CD4-positive, alpha-beta memory T cell (primary cell): ENCODE measurements around the gene LRP1-AS. TPM values are rescaled to one million over a fixed set of nuclear protein-coding genes. Genes with fewer than 3 reads are reported as not detected.

Source experiments
- CTCF ChIA-PET: fragments of 350-600 bp; sonication (Branson Sonifier 250); formaldehyde crosslinking; loops from one replicate; lab custom pipeline; 2021; ENCODE audit warnings: inconsistent platforms; ENCODE audit not compliant: partially characterized antibody; lab: Charles Lee
- POLR2A ChIA-PET: fragments of 350-600 bp; sonication (Branson Sonifier 250); formaldehyde crosslinking; loops from one replicate; lab custom pipeline; 2021; ENCODE audit not compliant: partially characterized antibody; lab: Charles Lee
- DNase-seq, 5 donors: peaks; one replicate each; pipeline versions ENCODE4 v3.0.0 to v3.0.0-alpha.2; 2020 to 2022; ENCODE audit warnings: mixed read lengths in 1 of 5
- H3K27ac ChIP-seq: one replicate; pipeline ENCODE4 v1.7.0; 2013; ENCODE audit warnings: low read depth, low read length
- H3K27me3 ChIP-seq: 2 replicates; pipeline ENCODE4 v1.7.0; 2013; ENCODE audit warnings: mild to moderate bottlenecking, low read length, moderate library complexity; ENCODE audit not compliant: insufficient read depth
- H3K36me3 ChIP-seq: 2 replicates; pipeline ENCODE4 v1.7.0; 2013; ENCODE audit warnings: mild to moderate bottlenecking, low read length, moderate library complexity; ENCODE audit not compliant: insufficient read depth
- H3K4me1 ChIP-seq: 2 replicates; pipeline ENCODE4 v1.7.0; 2013; ENCODE audit warnings: mild to moderate bottlenecking, low read length, moderate library complexity; ENCODE audit not compliant: insufficient read depth
- H3K4me3 ChIP-seq, 2 donors: one replicate each; pipeline ENCODE4 v1.7.0; 2013; ENCODE audit warnings: low read length in 2 of 2, mild to moderate bottlenecking in 1 of 2
- H3K9me3 ChIP-seq, 2 donors: one replicate each; pipeline ENCODE4 v1.7.0; 2013; ENCODE audit warnings: low read length in 2 of 2, control low read depth in 1 of 2; ENCODE audit not compliant: control insufficient read depth in 1 of 2
- H3K27ac Mint-ChIP-seq, 7 donors: one replicate each; pipeline ENCODE4 v1.8.0; 2020 to 2021; ENCODE audit warnings: mixed read lengths in 7 of 7, mild to moderate bottlenecking in 6 of 7, inconsistent platforms in 3 of 7, moderate library complexity in 3 of 7
- H3K27me3 Mint-ChIP-seq, 2 donors: one replicate each; pipeline ENCODE4 v1.8.0; 2020 to 2021; ENCODE audit warnings: mixed read lengths in 2 of 2
- H3K36me3 Mint-ChIP-seq, 2 donors: one replicate each; pipeline ENCODE4 v1.8.0; 2020 to 2021; ENCODE audit warnings: mixed read lengths in 2 of 2, inconsistent platforms in 1 of 2, mild to moderate bottlenecking in 1 of 2
- H3K4me1 Mint-ChIP-seq, 4 donors: one replicate each; pipeline ENCODE4 v1.8.0; 2020 to 2021; ENCODE audit warnings: mixed read lengths in 4 of 4, mild to moderate bottlenecking in 1 of 4
- H3K4me3 Mint-ChIP-seq, 8 donors: one replicate each; pipeline ENCODE4 v1.8.0; 2020 to 2021; ENCODE audit warnings: mixed read lengths in 8 of 8, mild to moderate bottlenecking in 7 of 8, moderate library complexity in 6 of 8, inconsistent platforms in 3 of 8
- H3K9me3 Mint-ChIP-seq, 8 donors: one replicate each; pipeline ENCODE4 v1.8.0; 2020 to 2021; ENCODE audit warnings: mixed read lengths in 8 of 8, mild to moderate bottlenecking in 5 of 8, inconsistent platforms in 3 of 8, moderate library complexity in 1 of 8
- intact Hi-C: fragments of 100-400 bp; cut with micrococcal nuclease; formaldehyde crosslinking; loops from one replicate; pipeline ENCODE4 v1.15.1; 2023
- polyA plus RNA-seq, 2 donors: library from polyadenylated mRNA; unstranded; fragments of 300-500 nt; fragmentation: Illumina TruSeq; gene quantifications; one replicate each; pipeline ENCODE4 v1.2.3, GENCODE V29; 2021
- total RNA-seq, 2 experiments: library from RNA; stranded (reverse); gene quantifications; one replicate each; pipeline ENCODE4 v1.2.3, GENCODE V29; 2021

The LRP1-AS gene
- total and polyA plus RNA-seq, 4 experiments from 2014 or later, result not detected

GRCh38 chr12:57154076-57154475 is 6.7 kb upstream of the LRP1-AS start:
- no peaks in the 10 kb centered on the region for H3K9me3 Mint-ChIP-seq
- intact Hi-C loops, result no loop called here
- ChIA-PET CTCF (no interaction called here), POLR2A (no interaction called here)
- no peak overlapping the region for H3K27ac Mint-ChIP-seq
- peaks cover 4 to 10% (median 6%) of the 10 kb centered on the region in 4 donors for H3K4me1 Mint-ChIP-seq
- Histone ChIP-seq H3K4me1 (no peaks in the 10 kb centered on the region), H3K9me3 (no peaks in the 10 kb centered on the region), H3K4me3 (no peak overlapping the region), H3K27me3 (no peaks in the 10 kb centered on the region), H3K36me3 (no peaks in the 10 kb centered on the region), H3K27ac (no peak overlapping the region)
- H3K27me3 Mint-ChIP-seq, result no peaks in the 10 kb centered on the region
- no peak overlapping the region for H3K4me3 Mint-ChIP-seq
- no peak for DNase-seq
- peaks cover 0 to 3% of the 10 kb centered on the region in 2 donors for H3K36me3 Mint-ChIP-seq

- H3K4me1 Mint-ChIP-seq, result peaks cover 4 to 10% (median 6%) of the 10 kb centered on the region in 4 donors
- H3K27me3 ChIP-seq, result no peaks in the 10 kb centered on the region
- intact Hi-C loops, result no loop called here
- ChIA-PET POLR2A (no interaction called here), CTCF (no interaction called here)
- no peak overlapping the region for H3K4me3 ChIP-seq
- no peak overlapping the region for H3K27ac Mint-ChIP-seq
- no peaks in the 10 kb centered on the region for H3K36me3 ChIP-seq
- no peaks in the 10 kb centered on the region for H3K9me3 Mint-ChIP-seq
- H3K4me3 Mint-ChIP-seq, result no peak overlapping the region
- H3K9me3 ChIP-seq, result no peaks in the 10 kb centered on the region
- H3K27ac ChIP-seq, result no peak overlapping the region
- H3K36me3 Mint-ChIP-seq, result peaks cover 0 to 3% of the 10 kb centered on the region in 2 donors
- no peaks in the 10 kb centered on the region for H3K4me1 ChIP-seq
- H3K27me3 Mint-ChIP-seq, result no peaks in the 10 kb centered on the region
- DNase-seq, result no peak
Observed at GRCh38 chr12:57153415-57153997, 6.1 kb upstream of the LRP1-AS start.

DNA sequence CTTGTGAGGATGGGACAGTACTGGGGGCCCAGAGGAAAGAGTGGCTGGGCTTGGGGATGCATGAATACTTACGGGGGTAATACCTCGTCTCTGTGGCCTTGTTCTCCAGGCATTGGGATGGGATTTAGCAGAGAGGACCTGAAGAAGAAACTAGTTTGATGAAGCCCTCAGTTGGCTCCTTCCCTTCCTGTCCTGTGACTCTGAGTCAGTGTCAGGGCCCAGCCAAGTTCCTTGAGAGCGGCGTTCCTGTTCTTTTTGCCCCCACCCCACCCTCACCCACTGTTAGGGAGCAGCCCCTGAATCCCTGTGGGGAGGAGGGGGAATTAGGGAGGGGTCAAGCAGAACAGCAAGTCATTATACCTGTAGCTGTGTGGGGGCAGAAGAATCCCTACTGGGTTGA is 5.2 kb upstream of the LRP1-AS start:
- no peak for DNase-seq
- H3K27ac ChIP-seq, result no peak overlapping the region
- H3K4me3 ChIP-seq, result no peak overlapping the region
- H3K27me3 ChIP-seq, result no peaks in the 10 kb centered on the region
- peaks cover 0 to 3% of the 10 kb centered on the region in 2 donors for H3K36me3 Mint-ChIP-seq
- H3K27ac Mint-ChIP-seq, result no peak overlapping the region
- no peaks in the 10 kb centered on the region for H3K36me3 ChIP-seq
- H3K9me3 Mint-ChIP-seq, result no peaks in the 10 kb centered on the region
- no peaks in the 10 kb centered on the region for H3K4me1 ChIP-seq
- H3K9me3 ChIP-seq, result no peaks in the 10 kb centered on the region
- ChIA-PET CTCF (no interaction called here), POLR2A (no interaction called here)
- H3K4me1 Mint-ChIP-seq, result peaks cover 2 to 7% (median 2%) of the 10 kb centered on the region in 4 donors
- intact Hi-C loops, result no loop called here
- H3K27me3 Mint-ChIP-seq, result no peaks in the 10 kb centered on the region
- no peak overlapping the region for H3K4me3 Mint-ChIP-seq

DNA sequence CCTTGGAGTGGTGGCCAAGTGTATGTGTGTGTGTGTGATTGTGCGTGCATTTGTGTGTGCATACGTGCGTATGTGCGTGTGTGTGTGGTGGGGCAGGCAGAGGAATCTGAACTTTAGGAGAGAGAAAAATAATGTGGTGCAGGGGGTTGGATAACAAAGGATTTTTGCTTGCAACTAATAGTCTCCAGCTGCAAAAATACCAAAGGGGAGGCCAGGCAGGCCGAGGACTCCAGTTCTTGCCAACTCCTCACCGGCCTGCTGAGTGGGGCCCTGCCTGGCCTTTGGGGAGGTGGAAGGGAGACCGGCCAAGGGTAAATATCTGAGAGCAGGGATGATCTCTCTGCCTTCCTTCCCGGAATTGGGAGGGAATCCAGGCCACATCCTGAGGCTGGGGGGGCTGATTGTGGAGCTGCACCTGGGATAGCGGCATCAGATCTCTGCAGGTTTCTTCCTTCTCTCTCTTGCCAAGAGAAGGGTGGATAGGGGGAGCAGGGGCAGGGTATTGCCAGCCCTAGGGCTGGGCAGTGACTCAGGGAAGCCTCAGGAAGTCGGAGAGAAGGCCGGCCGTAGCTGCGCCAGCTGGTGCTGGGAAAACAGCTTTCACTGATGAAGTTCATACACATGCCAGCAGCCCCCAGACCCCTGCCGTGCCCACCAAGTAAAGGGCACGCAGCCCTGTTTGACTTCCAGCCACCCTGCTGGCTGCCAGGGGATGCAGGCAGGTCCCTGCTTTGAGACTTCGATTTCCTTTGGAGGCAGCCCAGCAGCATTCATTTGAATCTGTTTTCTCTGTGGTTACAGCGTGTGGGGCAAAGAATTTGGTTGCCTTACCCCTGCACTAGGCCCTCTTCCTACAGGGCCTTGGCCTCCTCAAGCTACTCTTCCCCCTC is 4.6 kb upstream of the LRP1-AS start:
- Mint-ChIP-seq H3K27ac (peak overlapping the region in 2 of 7 donors; percentile 22 to 49), H3K4me3 (no peak overlapping the region), H3K9me3 (no peaks in the 10 kb centered on the region), H3K36me3 (peaks cover 0 to 3% of the 10 kb centered on the region in 2 donors), H3K4me1 (peaks cover 0 to 4% (median 0%) of the 10 kb centered on the region in 4 donors), H3K27me3 (no peaks in the 10 kb centered on the region)
- Histone ChIP-seq H3K4me3 (no peak overlapping the region), H3K36me3 (no peaks in the 10 kb centered on the region), H3K27me3 (no peaks in the 10 kb centered on the region), H3K4me1 (no peaks in the 10 kb centered on the region), H3K9me3 (no peaks in the 10 kb centered on the region), H3K27ac (no peak overlapping the region)
- POLR2A ChIA-PET, result no interaction called here
- DNase-seq, result no peak
- CTCF ChIA-PET, result no interaction called here
- intact Hi-C loops, result no loop called here

DNA sequence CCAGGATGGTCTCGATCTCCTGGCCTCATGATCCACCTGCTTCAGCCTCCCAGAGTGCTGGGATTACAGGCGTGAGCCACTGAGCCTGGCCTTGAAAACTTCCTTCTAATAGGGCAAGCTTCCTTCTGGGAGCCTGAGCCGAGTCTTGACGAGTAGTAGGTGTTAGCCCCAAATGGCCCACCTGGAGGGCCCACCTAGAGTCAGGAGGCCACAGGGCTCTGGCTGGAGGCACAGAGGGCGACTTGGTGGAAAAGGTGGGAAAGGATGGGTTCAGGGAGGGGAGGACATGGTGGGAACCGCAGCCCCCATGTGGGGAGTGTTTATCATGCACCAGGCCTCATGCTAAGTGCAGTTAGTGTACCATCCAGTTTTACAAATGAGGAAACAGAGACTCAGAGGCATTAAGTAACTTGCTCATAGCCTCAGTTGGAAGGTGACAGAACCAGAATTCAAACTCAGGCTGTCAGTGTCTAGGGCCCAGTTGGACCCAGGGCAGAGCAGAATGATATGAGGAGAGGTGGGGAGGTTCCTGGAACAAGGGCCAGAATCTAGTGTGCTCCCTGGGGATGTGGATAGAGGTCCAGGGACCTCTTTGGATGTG is 3.1 kb upstream of the LRP1-AS start:
- Histone ChIP-seq H3K27ac (no peak overlapping the region), H3K9me3 (no peaks in the 10 kb centered on the region), H3K4me3 (no peak overlapping the region), H3K36me3 (no peaks in the 10 kb centered on the region), H3K4me1 (no peaks in the 10 kb centered on the region), H3K27me3 (no peaks in the 10 kb centered on the region)
- CTCF ChIA-PET, result interaction anchor here (0.8 kb wide), 1 partner anchor 115 kb away, joined by 3 read pairs; no protein-coding TSS in a partner anchor
- POLR2A ChIA-PET, result interaction anchor here (0.6 kb wide), 1 partner anchor 192 kb away, joined by 3 read pairs; no protein-coding TSS in a partner anchor
- Mint-ChIP-seq H3K36me3 (no peaks in the 10 kb centered on the region), H3K4me3 (no peak overlapping the region), H3K9me3 (no peaks in the 10 kb centered on the region), H3K27me3 (no peaks in the 10 kb centered on the region), H3K4me1 (no peaks in the 10 kb centered on the region), H3K27ac (no peak overlapping the region)
- no peak for DNase-seq
- intact Hi-C loops, result no loop called here

DNA sequence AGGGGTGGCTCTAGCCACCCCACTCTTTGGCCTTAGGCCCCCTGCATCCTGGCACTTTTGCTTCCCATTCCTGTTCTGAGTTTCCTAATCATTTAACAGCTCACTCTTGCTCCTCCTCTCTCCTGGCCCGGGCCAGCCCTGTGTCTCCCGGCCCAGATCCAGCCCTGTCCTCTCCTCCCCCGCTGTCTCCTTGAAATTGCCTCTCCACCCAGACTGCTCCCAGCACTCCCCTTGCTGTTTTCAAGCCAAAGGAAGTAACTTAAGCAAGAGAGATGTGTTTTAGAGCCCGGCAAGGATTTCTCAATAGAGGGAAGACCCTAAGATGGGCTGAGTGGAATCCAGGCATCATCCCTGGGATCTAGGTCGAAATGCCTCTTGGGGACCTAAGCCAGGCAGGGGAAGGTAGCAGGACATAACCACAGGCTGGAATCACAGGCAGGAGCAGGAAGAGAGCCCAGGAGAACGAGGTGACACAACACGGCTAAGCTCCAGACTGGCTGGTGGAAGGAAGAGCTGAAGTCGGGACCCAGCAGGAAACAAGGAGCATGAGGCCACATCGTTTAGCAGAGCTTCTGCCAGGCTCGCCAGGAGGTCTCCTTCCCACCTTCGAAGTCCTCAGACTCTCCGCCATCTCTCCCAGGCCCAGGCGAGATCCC is 2.0 kb upstream of the LRP1-AS start:
- H3K9me3 ChIP-seq, result no peaks in the 10 kb centered on the region
- H3K36me3 ChIP-seq, result no peaks in the 10 kb centered on the region
- DNase-seq, result no peak
- no peak overlapping the region for H3K4me3 ChIP-seq
- intact Hi-C loops, result no loop called here
- ChIA-PET CTCF (interaction anchor here (0.8 to 1.3 kb wide), 3 partner anchors 26 to 116 kb away, joined by 3 to 5 read pairs (median 3); no protein-coding TSS in a partner anchor), POLR2A (no interaction called here)
- no peaks in the 10 kb centered on the region for H3K4me1 ChIP-seq
- peak overlapping the region in 1 of 7 donors; percentile 60 for H3K27ac Mint-ChIP-seq
- H3K4me1 Mint-ChIP-seq, result no peaks in the 10 kb centered on the region
- no peaks in the 10 kb centered on the region for H3K36me3 Mint-ChIP-seq
- no peaks in the 10 kb centered on the region for H3K27me3 ChIP-seq
- H3K4me3 Mint-ChIP-seq, result no peak overlapping the region
- H3K27ac ChIP-seq, result no peak overlapping the region
- H3K9me3 Mint-ChIP-seq, result no peaks in the 10 kb centered on the region
- no peaks in the 10 kb centered on the region for H3K27me3 Mint-ChIP-seq
